Measurements from ENCODE around the gene CCNL1.
A peak's percentile ranks its signal among the peaks of the same experiment; 100 is the strongest.

The CCNL1 gene

GRCh38 chr3:157142315-157142714 lies 17.6 kb downstream of the CCNL1 start:
- Histone ChIP-seq H3K4me1 (ENCODE audit: low read length) (peaks cover under 1% of the 10 kb centered on the region), H3K9me2 (replicated peaks; ENCODE audit: insufficient read depth, low read length) (no peaks in the 10 kb centered on the region), H2AFZ (ENCODE audit: low read length) (no peak overlapping the region), H4K20me1 (ENCODE audit: insufficient read depth, low read length) (no peaks in the 10 kb centered on the region), H3K36me3 (replicated peaks; ENCODE audit: insufficient read depth, low read length) (no peaks in the 10 kb centered on the region; the same call in 1 of the 2 replicates), H3K4me3 (ENCODE audit: low read length) (no peak overlapping the region), H3K4me2 (ENCODE audit: low read depth, low read length) (no peak overlapping the region), H3K9me3 (replicated peaks; ENCODE audit: insufficient read depth, low read length) (no peaks in the 10 kb centered on the region), H3K27ac (ENCODE audit: low read length) (peak overlapping the region; percentile 1; the same call in 1 of the 2 replicates), H3K79me2 (ENCODE audit: low read length) (no peaks in the 10 kb centered on the region), H3K9ac (ENCODE audit: low read length) (no peak overlapping the region), H3F3A (ENCODE audit: insufficient read depth, low read length) (peaks cover 74% of the 10 kb centered on the region), H3K27me3 (replicated peaks; ENCODE audit: insufficient read depth, low read length) (no peaks in the 10 kb centered on the region)
- TF ChIP-seq EZH2 (optimal IDR thresholded peaks at IDR 0.05; ENCODE audit: low read depth, low read length) (no peak), EZH2phosphoT487 (IDR thresholded peaks at IDR 0.05; ENCODE audit: low read length) (no peak), CTCF (IDR thresholded peaks at IDR 0.05; ENCODE audit: low read length) (no peak)
- DNase-seq, result peak; percentile 26

- Histone ChIP-seq H3K36me3 (replicated peaks; ENCODE audit: insufficient read depth, low read length) (no peaks in the 10 kb centered on the region), H3K4me1 (ENCODE audit: low read length) (peaks cover 24% of the 10 kb centered on the region), H3K4me3 (ENCODE audit: low read length) (no peak overlapping the region), H3K27me3 (replicated peaks; ENCODE audit: insufficient read depth, low read length) (no peaks in the 10 kb centered on the region), H3K27ac (ENCODE audit: low read length) (no peak overlapping the region), H2AFZ (ENCODE audit: low read length) (no peak overlapping the region), H3K9ac (ENCODE audit: low read length) (no peak overlapping the region), H3K9me3 (replicated peaks; ENCODE audit: insufficient read depth, low read length) (no peaks in the 10 kb centered on the region), H3K79me2 (ENCODE audit: low read length) (no peaks in the 10 kb centered on the region), H3K4me2 (ENCODE audit: low read depth, low read length) (no peak overlapping the region), H4K20me1 (ENCODE audit: insufficient read depth, low read length) (no peaks in the 10 kb centered on the region), H3K9me2 (replicated peaks; ENCODE audit: insufficient read depth, low read length) (no peaks in the 10 kb centered on the region), H3F3A (ENCODE audit: insufficient read depth, low read length) (peaks cover 78% of the 10 kb centered on the region)
- no peak for DNase-seq
- TF ChIP-seq EZH2phosphoT487 (IDR thresholded peaks at IDR 0.05; ENCODE audit: low read length), result no peak
- no peak for TF ChIP-seq EZH2 (optimal IDR thresholded peaks at IDR 0.05; ENCODE audit: low read depth, low read length)
- TF ChIP-seq CTCF (IDR thresholded peaks at IDR 0.05; ENCODE audit: low read length), result no peak
These were observed 19.9 kb downstream of the CCNL1 start for GRCh38 chr3:157139938-157140534.

GRCh38 chr3:157136647-157137387 lies 23.1 kb downstream of the CCNL1 start:
- Histone ChIP-seq H3K4me3 (ENCODE audit: low read length) (no peak overlapping the region; the same call in 1 of the 2 replicates), H3K27ac (ENCODE audit: low read length) (peak overlapping the region; percentile 87), H4K20me1 (ENCODE audit: insufficient read depth, low read length) (no peaks in the 10 kb centered on the region), H3K9ac (ENCODE audit: low read length) (peak overlapping the region; percentile 51), H3K36me3 (replicated peaks; ENCODE audit: insufficient read depth, low read length) (no peaks in the 10 kb centered on the region), H3K27me3 (replicated peaks; ENCODE audit: insufficient read depth, low read length) (no peaks in the 10 kb centered on the region), H3K9me2 (replicated peaks; ENCODE audit: insufficient read depth, low read length) (no peaks in the 10 kb centered on the region), H3F3A (ENCODE audit: insufficient read depth, low read length) (peaks cover 57% of the 10 kb centered on the region), H2AFZ (ENCODE audit: low read length) (peak overlapping the region; percentile 10; the same call in 1 of the 2 replicates), H3K4me1 (ENCODE audit: low read length) (peaks cover 42% of the 10 kb centered on the region), H3K4me2 (ENCODE audit: low read depth, low read length) (peak overlapping the region; percentile 62), H3K79me2 (ENCODE audit: low read length) (no peaks in the 10 kb centered on the region), H3K9me3 (replicated peaks; ENCODE audit: insufficient read depth, low read length) (no peaks in the 10 kb centered on the region)
- DNase-seq, result peak; percentile 98
- TF ChIP-seq EZH2 (optimal IDR thresholded peaks at IDR 0.05; ENCODE audit: low read depth, low read length) (no peak), CTCF (IDR thresholded peaks at IDR 0.05; ENCODE audit: low read length) (no peak), EZH2phosphoT487 (IDR thresholded peaks at IDR 0.05; ENCODE audit: low read length) (no peak)
